HG02884 (cell line): ENCODE measurements around the gene SEC14L5.

Experiments used
- ATAC-seq: cut with Tn5 transposase; IDR thresholded peaks from one replicate; pipeline ENCODE4 v1.9.1; 2021; ENCODE audit warnings: mild to moderate bottlenecking, moderate library complexity; ENCODE audit not compliant: unreplicated experiment

The SEC14L5 gene

GRCh38 chr16:5008311-5008731 is 50.2 kb downstream of the SEC14L5 start:
- no peak for ATAC-seq

GRCh38 chr16:5010576-5011329 is 52.6 kb downstream of the SEC14L5 start:
- no peak for ATAC-seq

- no peak for ATAC-seq
These were observed 53.5 kb downstream of the SEC14L5 start for GRCh38 chr16:5011637-5012036.

GRCh38 chr16:5012887-5013286 is 54.8 kb downstream of the SEC14L5 start:
- ATAC-seq, result no peak

GRCh38 chr16:5015351-5015750 is 57.2 kb downstream of the SEC14L5 start:
- ATAC-seq, result no peak

GRCh38 chr16:5015887-5016286 is 57.8 kb downstream of the SEC14L5 start:
- ATAC-seq, result no peak

GRCh38 chr16:5016967-5017677 is 59.0 kb downstream of the SEC14L5 start:
- no peak for ATAC-seq

- ATAC-seq, result no peak
These were observed 59.5 kb downstream of the SEC14L5 start for GRCh38 chr16:5017678-5017969.

- ATAC-seq, result no peak
These were observed 60.7 kb downstream of the SEC14L5 start for GRCh38 chr16:5018793-5019192.

- no peak for ATAC-seq
These were observed 61.6 kb downstream of the SEC14L5 start for GRCh38 chr16:5019775-5020174.

- ATAC-seq, result no peak
These were observed 62.4 kb downstream of the SEC14L5 start for GRCh38 chr16:5020551-5020950.

GRCh38 chr16:5022521-5022920 is 64.4 kb downstream of the SEC14L5 start:
- ATAC-seq, result no peak

- no peak for ATAC-seq
These were observed 66.5 kb downstream of the SEC14L5 start for GRCh38 chr16:5024632-5025031.

- no peak for ATAC-seq
These were observed 67.1 kb downstream of the SEC14L5 start for GRCh38 chr16:5025171-5025632.

- ATAC-seq, result no peak
These were observed 68.5 kb downstream of the SEC14L5 start for GRCh38 chr16:5026664-5027063.

- no peak for ATAC-seq
These were observed 69.0 kb downstream of the SEC14L5 start for GRCh38 chr16:5027086-5027485.

GRCh38 chr16:5027575-5028235 is 69.6 kb downstream of the SEC14L5 start:
- no peak for ATAC-seq

- no peak for ATAC-seq
These were observed 70.9 kb downstream of the SEC14L5 start for GRCh38 chr16:5028950-5029475.

GRCh38 chr16:5030251-5030870 is 72.2 kb downstream of the SEC14L5 start:
- no peak for ATAC-seq

- no peak for ATAC-seq
These were observed 73.5 kb downstream of the SEC14L5 start for GRCh38 chr16:5031601-5032000.

GRCh38 chr16:5032748-5033167 is 74.6 kb downstream of the SEC14L5 start:
- no peak for ATAC-seq
